HUES6 (cell line): ENCODE measurements around the gene SCG5.

Source experiments
- H3K27ac ChIP-seq: 2 replicates; pipeline ENCODE4 v1.7.0; 2013; ENCODE audit warnings: low read depth, mild to moderate bottlenecking, low read length, inconsistent platforms
- H3K27me3 ChIP-seq: 2 replicates; pipeline ENCODE4 v1.6.1; 2013; ENCODE audit warnings: low read length; ENCODE audit not compliant: control insufficient read depth, insufficient read depth
- H3K36me3 ChIP-seq: 2 replicates; pipeline ENCODE4 v1.6.1; 2013; ENCODE audit warnings: low read length; ENCODE audit not compliant: control insufficient read depth, insufficient read depth
- H3K4me1 ChIP-seq: 2 replicates; pipeline ENCODE4 v1.6.1; 2013; ENCODE audit warnings: low read length; ENCODE audit not compliant: control insufficient read depth, insufficient read depth
- H3K4me3 ChIP-seq: 2 replicates; pipeline ENCODE4 v1.5.1; 2013; ENCODE audit warnings: low read depth, low read length
- H3K9ac ChIP-seq: one replicate; pipeline ENCODE4 v1.6.1; 2013; ENCODE audit warnings: mild to moderate bottlenecking, low read length
- H3K9me3 ChIP-seq: 2 replicates; pipeline ENCODE4 v1.6.1; 2013; ENCODE audit warnings: low read depth, low read length; ENCODE audit not compliant: control insufficient read depth, insufficient read depth

SCG5 gene

GRCh38 chr15:32642667-32643435, 1.3 kb downstream of the SCG5 start:
- H3K27me3 ChIP-seq = no peaks in the 10 kb centered on the region
- H3K9ac ChIP-seq = no peak overlapping the region
- H3K9me3 ChIP-seq = no peaks in the 10 kb centered on the region
- no peak overlapping the region for H3K4me3 ChIP-seq
- no peak overlapping the region for H3K27ac ChIP-seq
- peaks cover 14% of the 10 kb centered on the region for H3K36me3 ChIP-seq
- peaks cover 19% of the 10 kb centered on the region for H3K4me1 ChIP-seq

- Histone ChIP-seq H3K27me3 (no peaks in the 10 kb centered on the region), H3K4me1 (peaks cover 19% of the 10 kb centered on the region), H3K9ac (no peak overlapping the region), H3K4me3 (no peak overlapping the region), H3K9me3 (no peaks in the 10 kb centered on the region), H3K36me3 (peaks cover 9% of the 10 kb centered on the region), H3K27ac (no peak overlapping the region)
These were observed 2.5 kb downstream of the SCG5 start for GRCh38 chr15:32643907-32644445.

DNA sequence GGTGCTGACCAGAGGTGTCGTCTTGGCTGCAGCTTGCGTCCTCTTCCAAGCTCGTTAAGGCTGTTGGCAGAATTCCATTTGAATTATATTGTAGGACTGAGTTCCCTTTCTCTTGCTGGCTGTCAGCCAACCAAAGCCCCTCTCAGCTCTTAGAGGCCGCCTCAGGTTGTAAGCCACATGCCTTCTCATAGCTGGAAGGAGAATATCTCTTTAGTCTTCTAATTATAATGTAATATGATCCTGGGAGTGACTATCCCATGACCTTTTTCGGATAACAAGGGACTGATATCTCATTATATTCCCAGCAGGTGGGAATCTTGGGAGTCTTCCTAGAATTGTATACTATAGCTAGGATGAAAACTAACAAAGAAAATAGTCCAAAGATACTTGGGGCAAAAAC, 4.8 kb downstream of the SCG5 start:
- Histone ChIP-seq H3K36me3 (no peaks in the 10 kb centered on the region), H3K4me3 (no peak overlapping the region), H3K4me1 (peaks cover 17% of the 10 kb centered on the region), H3K27me3 (no peaks in the 10 kb centered on the region), H3K27ac (no peak overlapping the region), H3K9ac (no peak overlapping the region), H3K9me3 (no peaks in the 10 kb centered on the region)

GRCh38 chr15:32649342-32649741, 7.8 kb downstream of the SCG5 start:
- no peaks in the 10 kb centered on the region for H3K27me3 ChIP-seq
- no peak overlapping the region for H3K9ac ChIP-seq
- H3K9me3 ChIP-seq = no peaks in the 10 kb centered on the region
- H3K4me3 ChIP-seq = no peak overlapping the region
- H3K4me1 ChIP-seq = peaks cover 17% of the 10 kb centered on the region
- no peaks in the 10 kb centered on the region for H3K36me3 ChIP-seq
- H3K27ac ChIP-seq = no peak overlapping the region

DNA sequence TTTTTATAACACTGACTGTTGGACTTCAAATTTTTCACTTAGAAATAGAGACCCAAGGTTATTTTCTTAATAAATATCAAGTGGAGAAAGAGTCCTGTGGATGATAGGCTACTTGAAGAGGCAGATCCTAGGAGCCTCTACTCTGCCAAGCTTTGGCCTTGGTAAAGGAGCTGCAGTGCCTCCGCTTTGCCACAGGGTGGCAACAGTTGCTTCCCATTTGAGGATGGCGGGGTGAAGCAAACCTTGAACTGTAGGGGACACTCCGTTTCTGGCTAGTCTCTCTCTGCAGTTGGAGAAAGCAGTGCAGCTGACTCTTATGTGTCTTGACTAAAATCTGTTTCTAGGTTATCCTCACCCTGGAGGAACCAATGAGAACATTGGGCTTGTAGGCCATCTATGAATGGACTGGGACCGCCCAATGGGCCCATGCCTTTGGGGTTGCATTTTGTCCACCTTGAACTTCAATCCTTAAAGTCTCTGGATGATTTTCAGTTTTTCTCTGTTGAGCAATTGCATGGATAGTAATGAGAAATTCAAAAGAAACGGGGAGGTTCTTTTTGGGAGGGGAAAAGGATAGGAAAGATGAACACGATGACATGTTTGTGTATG, 9.8 kb downstream of the SCG5 start:
- Histone ChIP-seq H3K27me3 (no peaks in the 10 kb centered on the region), H3K36me3 (no peaks in the 10 kb centered on the region), H3K27ac (no peak overlapping the region), H3K9me3 (no peaks in the 10 kb centered on the region), H3K4me3 (no peak overlapping the region), H3K9ac (no peak overlapping the region), H3K4me1 (peaks cover 20% of the 10 kb centered on the region)

GRCh38 chr15:32652178-32652577, 10.7 kb downstream of the SCG5 start:
- H3K36me3 ChIP-seq = no peaks in the 10 kb centered on the region
- no peak overlapping the region for H3K4me3 ChIP-seq
- no peaks in the 10 kb centered on the region for H3K9me3 ChIP-seq
- H3K27ac ChIP-seq = no peak overlapping the region
- no peaks in the 10 kb centered on the region for H3K27me3 ChIP-seq
- peaks cover 20% of the 10 kb centered on the region for H3K4me1 ChIP-seq
- H3K9ac ChIP-seq = no peak overlapping the region

DNA sequence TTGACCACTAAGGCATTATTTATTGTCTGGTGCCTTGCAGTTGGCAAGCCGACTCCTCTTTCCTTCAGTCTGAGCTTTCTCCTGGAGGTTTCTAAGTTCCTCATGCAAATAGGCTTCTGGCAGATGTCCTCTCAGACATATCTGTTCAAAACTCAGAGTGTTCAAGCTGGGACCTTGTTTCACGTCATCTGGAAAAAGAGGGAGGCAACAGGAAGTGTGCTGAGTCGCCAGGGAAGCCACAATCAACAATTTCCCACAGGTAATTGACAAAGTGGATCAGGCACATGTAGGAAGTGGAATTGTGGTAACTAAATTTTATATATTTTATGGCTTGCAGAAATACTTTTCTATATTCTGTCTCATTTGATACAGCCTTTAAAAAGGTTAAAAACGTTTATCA, 14.6 kb downstream of the SCG5 start:
- Histone ChIP-seq H3K4me3 (no peak overlapping the region), H3K4me1 (peaks cover 20% of the 10 kb centered on the region), H3K9me3 (no peaks in the 10 kb centered on the region), H3K9ac (no peak overlapping the region), H3K27ac (no peak overlapping the region), H3K27me3 (no peaks in the 10 kb centered on the region), H3K36me3 (no peaks in the 10 kb centered on the region)

GRCh38 chr15:32656496-32656895, 15.0 kb downstream of the SCG5 start:
- no peaks in the 10 kb centered on the region for H3K36me3 ChIP-seq
- H3K9ac ChIP-seq = no peak overlapping the region
- H3K27ac ChIP-seq = no peak overlapping the region
- H3K4me1 ChIP-seq = peaks cover 18% of the 10 kb centered on the region
- H3K9me3 ChIP-seq = no peaks in the 10 kb centered on the region
- no peak overlapping the region for H3K4me3 ChIP-seq
- H3K27me3 ChIP-seq = no peaks in the 10 kb centered on the region

- Histone ChIP-seq H3K36me3 (no peaks in the 10 kb centered on the region), H3K4me3 (no peak overlapping the region), H3K4me1 (peaks cover 10% of the 10 kb centered on the region), H3K27me3 (no peaks in the 10 kb centered on the region), H3K9me3 (no peaks in the 10 kb centered on the region), H3K9ac (no peak overlapping the region), H3K27ac (no peak overlapping the region)
These were observed 15.8 kb downstream of the SCG5 start for GRCh38 chr15:32657198-32657883.

DNA sequence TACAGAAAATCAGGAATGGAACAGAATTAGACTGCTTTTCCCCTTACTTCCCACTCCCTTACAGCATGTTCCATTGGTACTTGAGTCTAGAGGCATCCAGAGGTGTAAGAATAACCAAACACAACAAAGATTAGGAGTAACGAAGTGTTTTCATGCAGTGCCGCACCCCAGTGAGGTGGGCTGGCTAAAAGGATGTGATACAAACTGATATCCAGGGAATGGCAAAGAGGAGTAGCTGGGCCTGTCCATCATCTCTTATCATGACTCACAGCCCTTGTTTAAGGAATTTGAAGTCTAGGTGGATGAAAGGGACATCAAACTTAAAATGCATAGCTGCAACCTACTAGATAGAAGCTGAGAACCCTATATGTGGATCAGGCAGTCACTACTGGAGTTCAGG, 16.4 kb downstream of the SCG5 start:
- Histone ChIP-seq H3K9me3 (no peaks in the 10 kb centered on the region), H3K36me3 (no peaks in the 10 kb centered on the region), H3K27me3 (no peaks in the 10 kb centered on the region), H3K4me3 (no peak overlapping the region), H3K27ac (no peak overlapping the region), H3K9ac (no peak overlapping the region), H3K4me1 (peaks cover 8% of the 10 kb centered on the region; the same call in 1 of the 2 replicates)
